ENCODE data around the gene EIF4B.
"Not testable (repeated sequence)": the region's sequence is repeated elsewhere in the genome, so short reads cannot be mapped to it uniquely, and the experiment has no call there.

The EIF4B gene

DNA sequence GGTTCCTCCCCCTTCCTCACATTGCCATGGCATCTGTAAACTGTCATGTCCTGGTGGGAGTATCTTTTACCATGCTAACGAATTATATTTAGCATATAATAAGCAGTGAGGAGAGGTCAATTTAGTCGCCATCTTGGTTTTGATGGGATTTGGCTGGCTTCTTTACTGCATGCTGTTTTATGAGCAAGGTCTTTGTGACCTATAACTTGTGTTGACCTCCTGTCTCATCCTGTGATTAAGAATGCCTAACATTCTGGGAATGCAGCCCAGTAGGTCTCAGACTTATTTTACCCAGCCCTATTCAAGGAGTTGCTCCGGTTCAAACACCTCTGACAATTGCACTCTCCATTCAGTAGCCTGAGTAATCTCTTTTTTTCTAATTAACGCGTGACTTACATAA, 2.1 kb upstream of the EIF4B start:
- DNase-seq (ENCODE audit: low spot score) = no peak

DNA sequence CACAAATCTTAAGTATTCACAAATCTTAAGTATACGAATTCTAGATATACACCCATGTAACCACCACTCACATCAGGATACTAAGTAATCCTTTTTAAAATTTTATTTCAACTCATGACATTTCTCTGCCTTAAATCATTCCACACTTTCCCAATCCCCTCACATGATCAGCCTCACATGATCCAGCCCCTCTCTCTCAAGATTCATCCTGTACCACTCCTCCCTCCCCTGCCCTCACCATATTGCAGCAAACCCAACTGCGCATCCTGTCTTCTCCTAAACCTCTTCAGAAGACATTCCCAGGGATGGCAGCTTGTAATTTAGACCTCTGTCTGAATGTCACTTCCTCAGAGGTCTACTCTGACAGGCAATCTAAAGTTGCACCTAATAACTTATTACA, 1.7 kb upstream of the EIF4B start:
- peak; percentile 60 for DNase-seq (ENCODE audit: low spot score)

DNA sequence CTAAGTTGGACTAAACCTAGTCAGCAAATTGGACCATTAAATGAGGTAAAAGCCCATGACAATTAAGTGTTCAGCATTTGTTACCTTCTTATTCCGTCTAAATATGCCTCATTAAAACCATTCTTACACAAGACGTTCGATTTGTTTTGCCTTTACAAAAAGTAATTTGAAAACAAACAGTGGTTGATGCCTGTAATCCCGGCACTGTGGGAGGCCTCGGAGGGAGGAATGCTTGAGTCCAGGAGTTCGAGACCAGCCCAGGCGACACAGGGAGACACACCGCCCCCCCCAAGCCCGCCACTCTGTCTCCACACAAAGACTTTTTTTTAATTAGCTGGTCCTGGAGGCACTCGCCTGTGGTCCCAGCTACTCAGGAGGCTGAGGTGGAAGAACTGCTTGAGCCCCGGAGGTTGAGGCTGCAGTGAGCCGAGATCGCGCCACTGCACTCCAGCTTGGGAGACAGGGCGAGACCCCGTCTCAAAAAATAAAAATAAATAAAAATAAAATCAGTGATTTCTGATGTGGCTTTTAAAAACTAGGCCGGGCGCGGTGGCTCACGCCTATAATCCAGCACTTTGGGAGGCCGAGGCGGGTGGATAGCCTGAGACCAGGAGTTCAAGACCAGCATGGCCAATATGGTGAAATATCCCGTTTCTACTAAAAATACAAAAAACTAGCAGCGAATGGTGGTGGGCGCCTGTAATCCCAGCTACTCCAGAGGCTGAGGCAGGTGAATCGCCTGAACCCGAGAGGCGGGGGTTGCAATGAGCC, 856 bp upstream of the EIF4B start:
- DNase-seq (ENCODE audit: low spot score) = peak; percentile 65

DNA sequence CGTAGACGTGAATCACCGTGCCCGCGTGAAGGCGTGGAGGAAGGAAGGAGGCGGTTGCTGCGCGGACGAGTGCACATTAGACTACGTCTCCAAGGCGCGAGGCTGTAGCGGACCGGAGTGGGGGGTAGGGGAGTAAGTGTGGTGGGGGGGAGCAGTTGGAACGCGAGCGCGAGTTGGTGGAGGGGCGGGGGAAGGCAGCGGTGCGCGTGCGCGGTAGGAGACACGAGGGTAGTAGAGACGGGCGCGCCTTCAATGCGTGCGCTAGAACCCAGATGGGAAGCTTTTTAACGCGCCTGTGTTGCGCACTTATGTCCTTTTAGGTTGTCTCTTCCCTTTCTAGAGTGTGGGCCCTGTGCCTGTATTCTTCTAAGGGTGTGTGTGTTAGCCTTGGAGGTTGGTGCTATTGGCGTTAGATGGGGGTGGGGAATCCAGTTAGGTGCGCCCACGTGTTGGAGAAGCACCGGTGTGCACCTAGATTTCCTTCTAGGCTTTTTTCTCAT, 604 bp downstream of the EIF4B start:
- DNase-seq (ENCODE audit: low spot score) = peak; percentile 90

DNA sequence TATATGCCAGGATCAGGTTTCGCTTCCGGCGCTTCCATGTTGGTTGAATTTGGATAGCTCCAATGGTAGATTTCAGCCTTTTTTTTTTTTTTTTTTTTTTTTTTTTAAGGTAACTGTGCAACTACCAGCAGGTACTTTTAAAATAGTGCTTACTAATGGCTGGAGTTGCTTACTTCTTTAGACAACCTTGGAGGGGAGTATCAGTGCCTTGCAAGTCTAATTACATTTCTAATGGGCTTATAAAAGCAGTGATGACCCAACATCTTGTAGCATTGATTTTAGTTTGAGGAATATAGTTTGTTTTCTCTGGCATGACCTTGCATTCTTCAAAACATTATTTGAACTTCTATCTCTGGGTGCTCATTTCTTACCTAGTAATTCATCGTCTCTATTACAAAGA, 1.1 kb downstream of the EIF4B start:
- no peak for DNase-seq (ENCODE audit: low spot score)

DNA sequence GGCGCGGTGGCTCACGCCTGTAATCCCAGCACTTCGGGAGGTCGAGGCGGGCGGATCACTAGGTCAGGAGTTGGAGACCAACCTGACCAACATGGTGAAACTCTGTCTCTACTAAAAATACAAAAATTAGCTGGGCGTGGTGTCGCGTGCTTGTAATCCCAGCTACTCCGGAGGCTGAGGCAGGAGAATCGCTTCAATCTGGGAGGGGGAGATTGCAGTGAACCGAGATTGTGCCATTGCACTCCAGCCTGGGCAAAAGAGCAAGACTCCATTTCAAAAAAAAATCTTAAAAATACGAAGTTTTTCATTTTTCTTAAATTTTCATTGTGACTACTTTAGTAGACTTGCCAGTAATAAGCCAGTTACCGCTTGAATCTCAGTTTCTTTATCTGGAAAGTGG, 2.5 kb downstream of the EIF4B start:
- not testable (repeated sequence) for DNase-seq (ENCODE audit: low spot score)

DNA sequence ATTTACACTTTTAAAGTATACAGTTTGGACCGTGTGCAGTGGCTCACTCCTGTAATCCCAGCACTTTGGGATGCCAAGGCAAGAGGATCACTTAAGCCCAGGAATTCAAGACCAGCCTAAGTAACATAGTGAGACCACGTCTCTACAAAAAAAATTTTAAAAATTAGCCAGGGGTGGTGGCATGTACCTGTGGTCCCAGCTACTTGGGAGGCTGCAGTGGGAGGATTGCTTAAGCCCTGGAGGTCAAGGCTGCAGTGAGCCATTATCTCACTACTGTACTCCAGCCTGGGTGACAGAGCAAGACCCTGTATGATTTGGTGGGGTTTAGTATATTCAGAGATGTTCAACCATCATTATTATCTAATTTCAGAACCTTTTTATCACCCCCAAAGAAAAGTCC, 4.7 kb downstream of the EIF4B start:
- DNase-seq (ENCODE audit: low spot score) = no peak

DNA sequence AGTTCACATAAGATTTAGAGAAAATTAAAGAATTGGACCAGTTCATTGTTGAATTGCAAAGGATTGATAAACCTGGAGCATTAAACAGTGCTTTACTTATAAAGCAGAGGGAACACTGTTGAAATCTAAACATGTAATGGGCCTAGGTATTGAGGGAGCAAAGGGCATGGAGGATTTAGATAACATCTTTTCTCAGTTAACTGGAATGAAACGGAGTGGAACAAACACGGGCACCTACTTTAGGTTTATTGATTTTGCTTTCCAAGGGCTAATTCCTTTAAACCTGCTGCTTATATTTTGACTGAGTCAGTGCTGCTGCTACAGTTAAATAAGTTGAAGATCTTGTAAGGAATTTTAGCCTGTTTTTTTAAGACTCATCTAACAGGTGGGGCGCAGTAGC, 5.6 kb downstream of the EIF4B start:
- no peak for DNase-seq (ENCODE audit: low spot score)

DNA sequence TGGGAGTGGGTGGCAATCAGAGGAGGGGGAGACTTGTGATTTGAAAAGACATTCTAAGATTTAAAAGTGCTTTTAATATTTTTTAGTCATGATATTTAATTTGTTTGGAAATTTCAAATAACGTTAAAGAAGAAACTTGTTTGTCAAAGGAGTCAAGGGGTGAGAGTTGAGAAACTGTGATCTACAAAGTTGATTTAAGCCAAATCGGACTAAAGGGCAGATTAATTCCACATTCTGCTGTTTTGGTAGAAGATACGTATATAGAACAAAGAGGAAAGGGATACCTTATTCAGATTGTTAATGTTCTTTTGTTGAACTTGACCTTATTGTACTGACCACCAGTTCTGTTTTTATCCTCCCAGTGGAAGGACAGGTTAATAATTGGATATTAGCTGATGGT, 6.7 kb downstream of the EIF4B start:
- DNase-seq (ENCODE audit: low spot score) = no peak

DNA sequence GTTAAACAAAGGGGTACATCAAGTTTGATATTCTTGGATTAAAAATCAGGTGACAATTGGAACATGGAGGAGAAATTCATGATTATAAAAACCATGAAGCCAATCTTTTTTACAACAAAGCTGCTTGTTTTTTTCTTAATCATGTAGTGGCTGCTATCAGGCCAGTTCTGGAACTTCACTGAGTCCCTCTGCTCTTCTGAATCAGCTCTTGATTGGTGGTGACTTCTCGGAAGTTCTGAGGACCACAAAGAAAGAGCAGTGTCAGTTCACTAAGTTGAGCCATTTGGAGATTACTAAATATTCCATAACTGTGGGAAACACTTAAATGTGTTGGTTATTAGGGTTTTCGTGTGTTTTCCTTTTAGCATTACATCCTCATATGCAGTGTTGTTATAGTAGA, 8.5 kb downstream of the EIF4B start:
- no peak for DNase-seq (ENCODE audit: low spot score)

DNA sequence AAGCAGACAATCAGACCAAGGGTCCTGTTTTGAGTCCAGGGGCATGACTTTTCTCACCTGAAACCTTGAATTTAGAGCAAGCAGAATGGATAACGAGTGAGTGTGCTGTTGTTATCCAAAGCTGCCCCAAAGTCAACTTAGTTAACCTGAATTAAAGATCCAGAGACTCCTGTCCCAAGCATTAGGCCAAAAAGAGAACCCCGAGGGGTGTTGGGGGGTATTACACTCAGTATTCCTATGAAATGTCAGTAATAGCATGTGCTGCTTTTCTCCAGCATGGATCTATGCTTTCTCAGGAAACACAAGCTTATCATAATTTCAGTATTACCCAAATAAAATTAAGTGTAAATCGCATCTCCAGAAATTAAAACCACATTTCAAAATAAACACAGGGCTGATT, 19.0 kb downstream of the EIF4B start:
- no peak for DNase-seq (ENCODE audit: low spot score)

DNA sequence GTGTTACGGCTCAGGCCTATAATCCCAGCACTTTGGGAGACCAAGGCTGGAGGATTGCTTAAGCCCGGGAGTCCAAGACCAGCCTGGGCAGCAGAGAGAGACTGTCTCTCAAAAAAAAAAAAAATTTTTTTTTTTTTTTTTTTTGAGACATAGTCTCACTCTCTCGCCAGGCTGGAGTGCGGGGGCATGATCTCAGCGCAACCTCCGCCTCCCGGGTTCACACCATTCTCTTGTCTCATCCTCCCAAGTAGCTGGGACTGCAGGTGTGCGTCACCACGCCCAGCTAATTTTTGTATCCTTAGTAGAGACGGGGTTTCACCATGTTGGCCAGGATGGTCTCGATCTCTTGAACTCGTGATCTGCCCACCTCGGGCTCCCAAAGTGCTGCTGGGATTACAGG, 20.8 kb downstream of the EIF4B start:
- not testable (repeated sequence) for DNase-seq (ENCODE audit: low spot score)

DNA sequence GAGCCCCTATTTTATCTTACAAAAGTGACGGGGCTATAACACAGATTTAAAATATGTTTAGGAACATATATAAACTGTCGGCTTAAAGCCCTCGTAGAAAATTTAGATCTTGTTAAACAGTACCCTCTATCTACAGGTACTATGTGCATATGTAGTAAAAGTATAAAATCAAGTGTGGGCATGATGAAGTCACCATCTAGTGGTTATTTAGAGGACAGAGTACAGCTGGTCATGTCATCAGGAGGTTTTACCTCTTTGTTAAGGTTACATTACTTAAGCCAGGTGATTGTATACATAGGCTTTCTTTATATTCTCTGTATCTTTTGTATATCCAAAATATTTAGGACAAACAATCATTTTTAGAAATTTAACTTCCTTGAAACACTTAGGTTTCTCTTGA, 25.4 kb downstream of the EIF4B start:
- no peak for DNase-seq (ENCODE audit: low spot score)

DNA sequence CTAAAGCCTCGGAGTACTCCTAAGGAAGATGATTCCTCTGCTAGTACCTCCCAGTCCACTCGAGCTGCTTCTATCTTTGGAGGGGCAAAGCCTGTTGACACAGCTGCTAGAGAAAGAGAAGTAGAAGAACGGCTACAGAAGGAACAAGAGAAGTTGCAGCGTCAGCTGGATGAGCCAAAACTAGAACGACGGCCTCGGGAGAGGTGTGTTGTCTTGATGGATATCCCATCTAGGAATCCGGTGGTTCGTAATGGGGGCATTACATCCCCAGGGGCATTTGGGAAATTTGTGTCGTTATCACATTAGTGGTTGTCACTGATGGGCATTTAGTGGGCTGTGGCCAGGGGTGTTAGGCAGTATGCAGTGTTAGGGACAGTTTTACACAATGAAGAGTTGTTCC, 27.6 kb downstream of the EIF4B start:
- DNase-seq (ENCODE audit: low spot score) = not testable (repeated sequence)

DNA sequence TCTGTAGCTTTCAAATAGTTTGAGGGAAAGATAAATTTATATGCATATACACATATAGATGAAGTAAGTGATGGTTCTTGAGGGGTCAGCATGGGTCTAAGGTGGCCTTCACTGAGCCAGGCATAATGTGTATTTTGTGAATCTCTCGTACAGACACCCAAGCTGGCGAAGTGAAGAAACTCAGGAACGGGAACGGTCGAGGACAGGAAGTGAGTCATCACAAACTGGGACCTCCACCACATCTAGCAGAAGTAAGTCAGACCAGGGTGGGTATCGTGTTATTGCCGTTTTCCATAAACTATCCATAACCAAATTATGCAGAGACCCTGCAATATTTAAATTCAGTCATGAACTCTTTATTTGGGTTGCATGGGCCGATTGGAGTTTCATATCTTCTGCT, 28.2 kb downstream of the EIF4B start:
- no peak for DNase-seq (ENCODE audit: low spot score)

DNA sequence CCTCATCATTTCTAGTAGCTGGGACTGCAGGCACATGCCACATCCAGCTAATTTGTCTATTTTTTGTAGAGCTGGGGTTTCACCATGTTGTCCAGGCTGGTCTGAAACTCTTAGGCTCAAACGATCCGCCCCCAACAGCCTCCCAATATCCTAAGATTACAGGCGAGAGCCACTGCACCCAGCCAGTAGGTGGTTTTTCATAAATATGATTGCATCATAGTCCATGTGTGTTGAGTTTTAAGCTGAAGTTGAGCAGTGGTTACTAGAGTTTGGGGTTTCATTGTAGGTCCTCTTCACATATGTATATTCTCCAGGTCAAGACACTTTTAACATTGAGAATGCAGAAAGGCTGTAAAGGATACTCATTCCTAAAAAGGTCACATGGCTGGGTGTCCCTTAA, 30.5 kb downstream of the EIF4B start:
- no peak for DNase-seq (ENCODE audit: low spot score)

DNA sequence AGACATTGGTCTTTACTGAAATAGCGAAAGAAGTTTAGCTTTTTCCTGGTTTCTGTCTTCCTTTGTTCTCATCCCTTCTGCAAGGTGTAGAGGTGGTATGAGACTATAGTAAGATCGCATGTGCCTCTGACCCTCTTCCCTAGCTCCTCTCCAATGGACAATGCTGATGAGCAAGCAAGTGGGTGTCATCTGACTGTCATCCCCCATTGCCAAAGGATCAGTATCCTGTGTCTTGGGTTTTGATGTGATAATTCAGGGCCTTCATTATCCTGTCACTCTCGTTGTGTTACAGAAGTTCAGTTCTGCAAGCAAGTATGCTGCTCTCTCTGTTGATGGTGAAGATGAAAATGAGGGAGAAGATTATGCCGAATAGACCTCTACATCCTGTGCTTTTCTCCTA, 33.6 kb downstream of the EIF4B start:
- no peak for DNase-seq (ENCODE audit: low spot score)

DNA sequence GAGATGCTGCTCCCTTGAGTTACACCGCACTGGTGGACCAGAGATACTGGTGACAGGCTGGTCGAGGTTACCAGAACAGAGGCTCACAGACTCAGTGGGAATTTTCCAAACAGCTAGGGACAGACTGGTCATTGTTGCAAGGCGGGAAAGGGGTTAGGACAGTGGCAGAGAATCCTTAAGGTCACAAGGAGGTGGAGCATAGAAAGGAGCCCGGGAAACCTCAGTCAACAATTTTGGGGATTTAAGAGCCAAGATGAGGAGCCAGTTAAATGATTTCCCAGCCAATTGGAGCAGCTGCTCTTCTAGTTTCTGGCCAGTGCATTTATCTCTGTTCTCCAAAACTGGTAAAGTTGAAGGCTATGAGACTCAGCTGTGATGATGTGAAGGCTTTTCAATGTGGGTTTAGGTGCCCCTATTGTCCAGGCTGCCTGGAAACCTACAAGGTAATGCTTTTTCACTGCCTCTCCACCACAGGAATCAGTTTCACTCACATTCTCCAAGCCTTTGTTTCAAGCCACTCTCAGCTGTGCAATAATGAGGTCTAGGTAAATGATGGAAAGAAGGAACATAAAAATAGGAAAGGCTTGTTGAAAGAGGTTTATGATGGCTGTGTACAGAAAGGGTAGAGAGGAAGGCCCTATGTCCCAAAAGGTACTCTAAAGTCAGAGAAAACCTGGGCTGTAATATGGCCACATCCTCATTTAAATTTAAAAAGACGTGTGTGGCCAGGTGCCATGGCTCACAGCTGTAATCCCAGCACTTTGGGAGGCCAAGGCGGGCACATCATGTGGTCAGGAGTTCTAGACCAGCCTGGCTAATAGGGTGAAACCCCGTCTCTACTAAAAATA, 36.6 kb downstream of the EIF4B start:
- peak; percentile 50 for DNase-seq (ENCODE audit: low spot score)

DNA sequence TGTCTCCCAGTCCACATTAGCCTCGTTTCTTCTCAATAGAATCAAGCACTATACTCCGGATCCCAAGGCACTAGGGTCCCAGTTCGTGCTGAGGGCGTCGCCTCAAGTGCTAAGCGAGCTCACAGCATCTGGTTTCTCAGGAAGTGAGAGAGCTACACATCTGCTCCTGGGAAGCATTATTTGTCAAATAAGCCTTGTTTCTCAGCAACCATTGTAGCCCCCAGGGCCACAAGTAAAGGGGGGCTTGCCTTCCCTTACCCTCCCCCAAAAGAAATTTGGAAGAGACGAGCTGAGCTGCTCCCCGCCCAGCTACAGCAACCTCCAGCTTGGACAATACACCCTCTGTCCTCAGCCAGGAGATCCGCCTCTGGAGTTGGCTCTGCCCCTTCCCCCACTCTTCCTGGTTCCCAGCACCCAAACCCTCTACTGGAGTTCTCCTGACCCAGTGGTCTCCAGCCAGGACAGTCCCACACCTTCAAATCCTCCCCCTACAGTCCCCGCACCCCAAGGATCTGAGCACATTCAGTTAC, 37.9 kb downstream of the EIF4B start:
- DNase-seq (ENCODE audit: low spot score) = peak; percentile 56

DNA sequence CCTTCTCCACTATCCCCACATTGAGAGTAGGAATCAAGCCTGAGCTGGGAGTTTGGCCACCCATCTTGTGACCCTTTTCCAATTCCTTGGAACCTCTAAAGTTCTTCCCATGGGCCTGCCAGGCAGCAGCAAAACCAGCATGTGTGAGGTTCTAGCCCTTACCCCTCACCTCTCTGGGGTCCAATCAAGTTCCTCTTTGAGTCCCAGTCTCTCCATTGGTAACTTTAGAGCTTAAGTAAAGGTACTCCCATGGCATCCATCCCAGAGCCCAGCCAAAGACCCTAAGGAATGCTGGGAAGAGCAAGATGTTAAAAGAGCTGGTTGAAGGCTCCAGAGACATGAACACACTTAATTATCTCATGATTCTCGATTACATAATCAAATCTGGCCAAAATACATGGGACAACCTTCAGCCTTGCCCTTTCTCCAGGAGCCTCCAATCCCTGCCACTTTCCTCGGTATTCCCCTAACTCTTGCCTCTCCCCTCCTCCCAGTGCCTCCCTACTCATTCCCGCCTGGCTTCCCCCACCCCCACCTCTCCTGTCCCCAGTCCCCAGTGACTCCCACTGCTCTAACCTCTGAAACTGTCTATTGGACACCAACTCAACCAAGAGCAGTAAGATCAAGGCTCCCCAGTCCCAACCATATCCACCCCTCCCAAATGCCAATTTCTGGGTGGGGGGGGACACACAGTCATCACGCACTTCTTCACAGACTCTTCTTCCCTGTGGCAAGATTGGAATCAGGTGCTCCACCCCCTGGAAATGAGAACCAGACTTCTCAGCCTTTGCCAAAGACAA, 38.8 kb downstream of the EIF4B start:
- DNase-seq (ENCODE audit: low spot score) = no peak

DNA sequence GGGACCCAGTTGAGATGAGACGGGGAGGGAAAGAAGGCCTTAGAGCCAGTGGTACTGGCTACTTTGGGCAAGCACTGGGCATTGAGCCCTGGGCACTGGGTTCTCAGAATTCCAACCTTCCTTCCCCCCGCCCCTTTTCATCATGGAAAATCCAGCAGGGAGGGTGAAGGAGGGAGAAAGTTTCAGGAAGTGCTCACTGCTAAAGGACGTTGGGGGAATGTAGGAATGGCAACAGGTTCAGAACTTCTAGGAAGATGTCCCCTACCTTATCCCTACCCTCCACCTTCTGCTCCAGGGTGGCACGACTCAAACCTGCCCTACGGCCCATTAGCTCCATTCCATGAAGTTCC, 39.4 kb downstream of the EIF4B start:
- no peak for DNase-seq (ENCODE audit: low spot score)

DNA sequence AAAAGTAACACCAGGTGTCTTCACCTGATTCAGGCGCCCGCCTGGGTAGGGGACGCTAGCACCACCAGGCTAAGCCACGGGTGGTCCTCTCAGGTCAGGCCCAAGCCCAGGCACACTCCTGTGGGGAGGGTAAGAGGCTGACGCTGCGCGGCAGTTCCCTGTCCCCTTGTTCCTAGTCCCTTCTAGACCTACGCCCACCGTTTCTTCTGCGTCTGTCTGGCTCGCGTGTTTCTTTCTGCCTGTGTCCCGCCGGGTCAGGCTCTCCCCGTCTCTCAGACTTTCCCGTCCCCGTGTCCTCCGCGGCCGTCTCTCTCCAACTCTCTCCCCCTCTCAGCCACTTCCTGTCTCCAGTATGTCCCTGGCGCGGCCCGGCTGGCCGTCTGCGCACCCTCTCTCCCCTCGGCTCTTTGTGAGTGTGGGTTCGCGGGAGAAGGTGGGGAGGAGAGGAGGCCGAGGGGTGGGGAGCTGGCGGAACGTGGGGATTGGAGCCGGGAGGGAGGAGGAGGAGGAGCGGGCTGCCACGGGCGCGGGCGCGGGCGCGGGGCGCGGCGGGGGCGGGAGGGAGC, 40.5 kb downstream of the EIF4B start:
- peak; percentile 86 for DNase-seq (ENCODE audit: low spot score)
